OCI-LY3 (cell line): ENCODE data around the gene RIN3.

ENCODE experiments used
- H2AFZ ChIP-seq: fragments of 200-600, 300-600 bp; shearing (Covaris generic); 2 replicates; pipeline ENCODE4 v1.6.0; 2014; ENCODE audit warnings: antibody characterized with exemption, low read depth, low read length
- H3K27ac ChIP-seq: fragments of 200-600, 300-600 bp; sonication (generic); 2 replicates; pipeline ENCODE4 v1.5.1; 2014; ENCODE audit warnings: mild to moderate bottlenecking, low read length, moderate library complexity, mixed read lengths
- H3K27me3 ChIP-seq: fragments of 200-600, 300-600 bp; sonication (generic); 2 replicates; pipeline ENCODE4 v1.6.1; 2014; ENCODE audit warnings: low read depth, low read length, mixed read lengths
- H3K36me3 ChIP-seq: fragments of 200-600, 300-600 bp; sonication (generic); replicated peaks from 2 replicates; pipeline ENCODE3; 2014; ENCODE audit warnings: low read depth, low read length, mixed read lengths
- H3K4me1 ChIP-seq: fragments of 300-600, 200-600 bp; sonication (generic); 2 replicates; pipeline ENCODE4 v1.6.1; 2014; ENCODE audit warnings: low read length, mixed read lengths
- H3K4me2 ChIP-seq: fragments of 200-600, 300-600 bp; sonication (generic); 2 replicates; pipeline ENCODE4 v1.6.1; 2014; ENCODE audit warnings: low read length, mixed read lengths
- H3K4me3 ChIP-seq: fragments of 300-600, 200-600 bp; sonication (generic); 2 replicates; pipeline ENCODE4 v1.5.1; 2014; ENCODE audit warnings: antibody characterized with exemption, mild to moderate bottlenecking, low read length, moderate library complexity
- H3K79me2 ChIP-seq: fragments of 300-600, 200-600 bp; shearing (Covaris generic); 2 replicates; pipeline ENCODE4 v1.6.1; 2014; ENCODE audit warnings: mild to moderate bottlenecking, low read length, mixed read lengths
- H3K9ac ChIP-seq: fragments of 300-600, 200-600 bp; shearing (Covaris generic); 2 replicates; pipeline ENCODE4 v1.6.0; 2014; ENCODE audit warnings: mild to moderate bottlenecking, low read length, moderate library complexity
- H3K9me3 ChIP-seq: fragments of 200-600, 300-600 bp; shearing (Covaris generic); 2 replicates; pipeline ENCODE4 v1.6.1; 2014; ENCODE audit warnings: low read length, mixed read lengths; ENCODE audit not compliant: insufficient read depth
- H4K20me1 ChIP-seq: fragments of 200-600, 300-600 bp; sonication (generic); 2 replicates; pipeline ENCODE4 v1.6.1; 2016; ENCODE audit warnings: low read length, mixed read lengths; ENCODE audit not compliant: insufficient read depth
- EZH2phosphoT487 ChIP-seq: fragments of 200-600 bp; shearing (Covaris generic); IDR thresholded peaks from 2 replicates; pipeline ENCODE4 v1.6.1; 2018; ENCODE audit warnings: antibody characterized with exemption, mixed run types, low read depth
- TF ChIP-seq, protein P1 (sequence below): fragments of 200-600, 300-600 bp; sonication (generic); IDR thresholded peaks from 2 replicates; pipeline ENCODE4 v1.5.1; 2014; ENCODE audit warnings: antibody characterized with exemption, low read length, low read depth

RIN3 gene

DNA sequence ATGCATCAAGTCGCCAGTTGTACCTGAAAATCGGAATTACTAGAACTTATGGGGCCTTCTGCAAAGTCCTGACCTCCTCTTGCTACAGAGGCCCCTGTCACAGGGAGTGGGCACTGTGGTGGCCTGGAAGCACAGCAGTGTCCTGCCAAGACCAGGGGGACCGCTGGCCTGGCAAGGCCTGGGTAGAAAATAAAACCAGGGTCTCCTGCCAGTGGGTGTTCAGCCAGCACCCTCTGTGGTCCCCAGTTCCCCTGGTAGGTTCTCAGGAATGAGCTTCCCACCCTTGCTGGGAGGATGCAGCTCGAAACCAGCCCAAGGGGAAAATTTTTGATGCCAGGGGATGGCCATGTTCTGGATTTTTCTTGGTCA is 43.9 kb downstream of the RIN3 start:
- no peaks in the 10 kb centered on the region for H3K9me3 ChIP-seq
- H4K20me1 ChIP-seq, result no peaks in the 10 kb centered on the region
- peaks cover 34% of the 10 kb centered on the region for H3K4me1 ChIP-seq
- no peak overlapping the region for H3K27ac ChIP-seq
- peaks cover 5% of the 10 kb centered on the region for H3K27me3 ChIP-seq
- H3K4me2 ChIP-seq, result no peak overlapping the region
- no peak overlapping the region for H3K9ac ChIP-seq
- H3K36me3 ChIP-seq, result peaks cover 4% of the 10 kb centered on the region
- TF ChIP-seq, protein P1, sequence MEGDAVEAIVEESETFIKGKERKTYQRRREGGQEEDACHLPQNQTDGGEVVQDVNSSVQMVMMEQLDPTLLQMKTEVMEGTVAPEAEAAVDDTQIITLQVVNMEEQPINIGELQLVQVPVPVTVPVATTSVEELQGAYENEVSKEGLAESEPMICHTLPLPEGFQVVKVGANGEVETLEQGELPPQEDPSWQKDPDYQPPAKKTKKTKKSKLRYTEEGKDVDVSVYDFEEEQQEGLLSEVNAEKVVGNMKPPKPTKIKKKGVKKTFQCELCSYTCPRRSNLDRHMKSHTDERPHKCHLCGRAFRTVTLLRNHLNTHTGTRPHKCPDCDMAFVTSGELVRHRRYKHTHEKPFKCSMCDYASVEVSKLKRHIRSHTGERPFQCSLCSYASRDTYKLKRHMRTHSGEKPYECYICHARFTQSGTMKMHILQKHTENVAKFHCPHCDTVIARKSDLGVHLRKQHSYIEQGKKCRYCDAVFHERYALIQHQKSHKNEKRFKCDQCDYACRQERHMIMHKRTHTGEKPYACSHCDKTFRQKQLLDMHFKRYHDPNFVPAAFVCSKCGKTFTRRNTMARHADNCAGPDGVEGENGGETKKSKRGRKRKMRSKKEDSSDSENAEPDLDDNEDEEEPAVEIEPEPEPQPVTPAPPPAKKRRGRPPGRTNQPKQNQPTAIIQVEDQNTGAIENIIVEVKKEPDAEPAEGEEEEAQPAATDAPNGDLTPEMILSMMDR, result no peak
- TF ChIP-seq EZH2phosphoT487, result no peak
- H3K79me2 ChIP-seq, result no peaks in the 10 kb centered on the region
- no peak overlapping the region for H3K4me3 ChIP-seq
- H2AFZ ChIP-seq, result no peak overlapping the region

DNA sequence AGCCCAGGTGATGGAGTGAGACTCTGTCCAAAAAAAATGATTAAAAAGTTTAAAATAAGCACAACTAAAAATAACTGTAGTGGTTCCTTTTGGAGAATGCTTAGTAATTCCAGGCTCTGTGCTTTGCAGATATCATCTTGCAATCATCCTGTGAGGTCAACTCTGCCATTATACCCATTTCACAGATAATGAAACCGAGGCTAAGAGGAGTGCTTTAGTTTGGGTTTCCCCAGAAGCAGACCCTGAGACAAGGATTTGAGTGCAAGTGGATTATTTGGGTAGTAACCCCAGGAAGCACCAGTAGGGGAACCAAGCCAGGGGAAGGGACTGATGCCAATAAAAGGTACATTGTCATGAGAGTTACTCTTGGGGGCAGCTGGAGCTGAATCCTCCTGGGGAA is 44.7 kb downstream of the RIN3 start:
- Histone ChIP-seq H3K9ac (no peak overlapping the region), H3K4me1 (peaks cover 39% of the 10 kb centered on the region), H3K36me3 (peaks cover 4% of the 10 kb centered on the region), H3K4me2 (no peak overlapping the region), H2AFZ (no peak overlapping the region), H3K9me3 (no peaks in the 10 kb centered on the region), H4K20me1 (no peaks in the 10 kb centered on the region), H3K4me3 (no peak overlapping the region), H3K27ac (no peak overlapping the region), H3K27me3 (peaks cover 2% of the 10 kb centered on the region; the same call in 1 of the 2 replicates), H3K79me2 (no peaks in the 10 kb centered on the region)
- TF ChIP-seq EZH2phosphoT487, result no peak
- TF ChIP-seq, protein P1, result no peak

GRCh38 chr14:92559486-92559885 is 45.9 kb downstream of the RIN3 start:
- Histone ChIP-seq H3K9ac (no peak overlapping the region), H3K36me3 (peaks cover 4% of the 10 kb centered on the region), H3K4me3 (no peak overlapping the region), H3K27ac (no peak overlapping the region), H4K20me1 (no peaks in the 10 kb centered on the region), H3K4me2 (no peak overlapping the region), H3K27me3 (no peaks in the 10 kb centered on the region), H3K9me3 (no peaks in the 10 kb centered on the region), H3K79me2 (no peaks in the 10 kb centered on the region), H2AFZ (no peak overlapping the region), H3K4me1 (peaks cover 51% of the 10 kb centered on the region)
- no peak for TF ChIP-seq EZH2phosphoT487
- TF ChIP-seq, protein P1, result no peak

GRCh38 chr14:92560106-92560865 is 46.7 kb downstream of the RIN3 start:
- H3K27ac ChIP-seq, result no peak overlapping the region

More at GRCh38 chr14:92560106-92560865, 46.7 kb downstream of the RIN3 start:
- Histone ChIP-seq H3K79me2 (no peaks in the 10 kb centered on the region), H2AFZ (no peak overlapping the region), H3K9me3 (no peaks in the 10 kb centered on the region), H3K4me2 (no peak overlapping the region), H3K9ac (no peak overlapping the region), H3K27me3 (no peaks in the 10 kb centered on the region), H4K20me1 (no peaks in the 10 kb centered on the region), H3K36me3 (peaks cover 4% of the 10 kb centered on the region), H3K4me1 (peaks cover 53% of the 10 kb centered on the region), H3K4me3 (no peak overlapping the region)
- TF ChIP-seq EZH2phosphoT487, result no peak
- TF ChIP-seq, protein P1, result no peak
